PC-3 (cell line): ENCODE measurements around the gene MAPK13. TPM values are rescaled to one million over a fixed set of nuclear protein-coding genes. Genes with fewer than 3 reads are reported as not detected.

Experiments
- ATAC-seq: fragments of 200-7000 bp; cut with Tn5 transposase; 2 replicates; pipeline ENCODE4 v1.9.1; 2020; ENCODE audit warnings: mild to moderate bottlenecking, moderate library complexity
- BruUV-seq: library from RNA; stranded (reverse); fragments of 400-500 nt; replicated peaks from 2 replicates; lab custom pipeline; 2021; lab: Mats Ljungman, UMichigan
- CTCF ChIA-PET: fragments of 300-600 bp; sonication (Branson Sonifier 250); formaldehyde crosslinking; loops from one replicate; lab custom pipeline; 2022; ENCODE audit warnings: antibody characterized with exemption; lab: Charles Lee
- POLR2A ChIA-PET: fragments of 300-600 bp; sonication (Branson Sonifier 250); formaldehyde crosslinking; loops from one replicate; lab custom pipeline; 2022; ENCODE audit warnings: antibody characterized with exemption; ENCODE audit not compliant: unreplicated experiment; lab: Charles Lee
- DNase-seq: peaks from one replicate; pipeline ENCODE4 v3.0.0-alpha.2; 2015
- H2AFZ ChIP-seq: fragments of 300-600 bp; sonication (generic); 2 replicates; pipeline ENCODE4 v1.6.0; 2016; ENCODE audit warnings: antibody characterized with exemption, low read length
- H3F3A ChIP-seq: fragments of 300-600 bp; sonication (generic); one replicate; pipeline ENCODE4 v1.6.0; 2017; ENCODE audit warnings: antibody characterized with exemption, low read length, control low read depth, mild to moderate bottlenecking; ENCODE audit not compliant: unreplicated experiment
- H3K27ac ChIP-seq: fragments of 300-600 bp; sonication (generic); 2 replicates; pipeline ENCODE4 v1.5.1; 2016; ENCODE audit warnings: mild to moderate bottlenecking, low read length
- H3K27me3 ChIP-seq: fragments of 300-600 bp; sonication (generic); 2 replicates; pipeline ENCODE4 v1.6.1; 2016; ENCODE audit warnings: low read length, mixed read lengths
- H3K36me3 ChIP-seq: fragments of 300-600 bp; sonication (generic); 2 replicates; pipeline ENCODE4 v1.6.1; 2016; ENCODE audit warnings: low read depth, mixed run types, low read length, mixed read lengths
- H3K4me1 ChIP-seq: fragments of 300-600 bp; sonication (generic); 2 replicates; pipeline ENCODE4 v1.5.1; 2016; ENCODE audit warnings: low read length; ENCODE audit not compliant: insufficient read depth
- H3K4me2 ChIP-seq: fragments of 300-600 bp; sonication (generic); 2 replicates; pipeline ENCODE4 v1.6.0; 2016; ENCODE audit warnings: low read length
- H3K4me3 ChIP-seq: fragments of 300-600 bp; sonication (generic); 2 replicates; pipeline ENCODE4 v1.5.1; 2016; ENCODE audit warnings: mild to moderate bottlenecking, low read length, mixed read lengths
- H3K79me2 ChIP-seq: fragments of 300-600 bp; sonication (generic); 2 replicates; pipeline ENCODE4 v1.6.1; 2017; ENCODE audit warnings: low read length, mixed read lengths
- H3K9ac ChIP-seq: fragments of 300-600 bp; sonication (generic); 2 replicates; pipeline ENCODE4 v1.6.0; 2016; ENCODE audit warnings: mild to moderate bottlenecking, low read length
- H3K9me2 ChIP-seq: fragments of 300-600 bp; sonication (generic); replicated peaks from 2 replicates; pipeline ENCODE4 v1.6.1; 2016; ENCODE audit warnings: mixed run types, low read length, mixed read lengths
- H3K9me3 ChIP-seq: fragments of 300-600 bp; sonication (generic); 2 replicates; pipeline ENCODE4 v1.6.1; 2016; ENCODE audit warnings: low read length, mixed read lengths
- H4K20me1 ChIP-seq: fragments of 300-600 bp; sonication (generic); 2 replicates; pipeline ENCODE4 v1.6.1; 2016; ENCODE audit warnings: low read length, mixed read lengths
- CTCF ChIP-seq: fragments of 300-600 bp; sonication (generic); conservative IDR thresholded peaks from 2 replicates; pipeline ENCODE4 v1.5.1; 2017; ENCODE audit warnings: antibody characterized with exemption, low read depth, mild to moderate bottlenecking, low read length
- EZH2 ChIP-seq: fragments of 300-600 bp; sonication (generic); IDR thresholded peaks from one replicate; pipeline ENCODE4 v1.6.1; 2017; ENCODE audit warnings: antibody characterized with exemption, mild to moderate bottlenecking, low read length; ENCODE audit not compliant: unreplicated experiment
- EZH2phosphoT487 ChIP-seq: fragments of 300-600 bp; sonication (generic); IDR thresholded peaks from 2 replicates; pipeline ENCODE4 v1.6.1; 2018; ENCODE audit warnings: mild to moderate bottlenecking, antibody characterized with exemption, low read length, borderline replicate concordance
- intact Hi-C: fragments of 100-400 bp; cut with micrococcal nuclease; formaldehyde crosslinking; loops from 2 replicates; pipeline ENCODE4 v1.9.0; 2023
- total RNA-seq: library from RNA; depleted of rRNA; stranded (reverse); fragments of >200 nt; gene quantifications from 2 replicates; pipeline ENCODE4 v1.2.3, GENCODE V29; 2014

Gene MAPK13
- total RNA-seq, 1 experiment from 2014 or later: 41.4 TPM

GRCh38 chr6:36135053-36135731 is 4.9 kb downstream of the MAPK13 start:
- Histone ChIP-seq H3K36me3 (peaks cover 10% of the 10 kb centered on the region; the same call in 1 of the 2 replicates), H3K9me2 (no peaks in the 10 kb centered on the region), H3K4me2 (no peak overlapping the region), H3K27ac (no peak overlapping the region), H3K9me3 (no peaks in the 10 kb centered on the region), H2AFZ (no peak overlapping the region), H4K20me1 (no peaks in the 10 kb centered on the region), H3K4me3 (no peak overlapping the region), H3K9ac (no peak overlapping the region), H3F3A (no peaks in the 10 kb centered on the region), H3K4me1 (peaks cover 18% of the 10 kb centered on the region), H3K79me2 (peaks cover 24% of the 10 kb centered on the region), H3K27me3 (no peaks in the 10 kb centered on the region)
- ATAC-seq (no peak), DNase-seq (no peak)
- no peak for TF ChIP-seq EZH2
- no peak for TF ChIP-seq EZH2phosphoT487
- TF ChIP-seq CTCF: no peak
- POLR2A ChIA-PET: no interaction called here
- CTCF ChIA-PET: no interaction called here
- no TSS peak for BruUV-seq
- intact Hi-C loops: no loop called here

DNA sequence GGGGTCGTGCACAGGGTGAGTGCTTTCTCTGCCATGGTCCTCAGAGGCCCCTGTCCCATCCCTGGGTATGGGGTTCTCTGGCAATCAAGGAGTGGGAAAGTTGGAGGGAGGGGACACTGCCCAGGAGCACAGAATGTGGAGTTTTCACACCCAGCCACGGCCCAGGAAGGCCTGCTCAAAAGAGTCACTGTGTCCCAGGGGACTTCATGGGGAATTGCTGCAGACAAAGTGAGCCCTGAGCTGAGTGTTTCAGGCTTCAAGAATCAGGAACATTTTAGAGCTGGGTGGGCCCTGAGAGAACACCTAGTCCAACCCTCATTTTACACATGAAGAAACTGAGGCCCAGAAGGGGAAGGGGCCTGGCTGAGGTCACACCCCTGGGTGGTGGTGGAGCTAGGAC is 5.7 kb downstream of the MAPK13 start:
- Histone ChIP-seq H3K27ac (no peak overlapping the region), H3K4me1 (peaks cover 14% of the 10 kb centered on the region), H4K20me1 (no peaks in the 10 kb centered on the region), H3K36me3 (peaks cover 10% of the 10 kb centered on the region; the same call in 1 of the 2 replicates), H3K4me3 (no peak overlapping the region), H3K27me3 (no peaks in the 10 kb centered on the region), H3K79me2 (peaks cover 20% of the 10 kb centered on the region), H3K9me2 (no peaks in the 10 kb centered on the region), H3K9ac (no peak overlapping the region), H2AFZ (no peak overlapping the region), H3F3A (no peaks in the 10 kb centered on the region), H3K4me2 (no peak overlapping the region), H3K9me3 (no peaks in the 10 kb centered on the region)
- no peak for DNase-seq
- ChIA-PET CTCF (no interaction called here), POLR2A (no interaction called here)
- no peak for ATAC-seq
- no peak for TF ChIP-seq CTCF
- no peak for TF ChIP-seq EZH2
- no peak for TF ChIP-seq EZH2phosphoT487
- intact Hi-C loops: no loop called here
- BruUV-seq: no TSS peak

DNA sequence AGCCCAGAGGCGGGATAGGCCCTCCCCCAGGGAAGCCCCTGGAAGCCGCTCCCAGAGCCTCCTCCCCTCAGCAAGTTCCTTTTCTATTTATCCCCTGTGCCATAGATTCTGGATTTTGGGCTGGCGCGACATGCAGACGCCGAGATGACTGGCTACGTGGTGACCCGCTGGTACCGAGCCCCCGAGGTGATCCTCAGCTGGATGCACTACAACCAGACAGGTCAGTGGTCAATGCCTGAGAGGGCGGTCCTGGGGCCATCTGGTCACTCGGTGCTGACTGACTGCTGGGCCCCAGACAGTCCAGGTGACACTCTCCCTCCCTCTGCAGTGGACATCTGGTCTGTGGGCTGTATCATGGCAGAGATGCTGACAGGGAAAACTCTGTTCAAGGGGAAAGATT is 6.2 kb downstream of the MAPK13 start:
- Histone ChIP-seq H4K20me1 (no peaks in the 10 kb centered on the region), H3F3A (no peaks in the 10 kb centered on the region), H3K36me3 (peaks cover 10% of the 10 kb centered on the region; the same call in 1 of the 2 replicates), H3K4me2 (no peak overlapping the region), H3K4me1 (peaks cover 9% of the 10 kb centered on the region), H3K4me3 (no peak overlapping the region), H3K9me2 (no peaks in the 10 kb centered on the region), H2AFZ (no peak overlapping the region), H3K9ac (no peak overlapping the region), H3K9me3 (no peaks in the 10 kb centered on the region), H3K27me3 (no peaks in the 10 kb centered on the region), H3K79me2 (peaks cover 15% of the 10 kb centered on the region), H3K27ac (no peak overlapping the region)
- no TSS peak for BruUV-seq
- TF ChIP-seq EZH2: no peak
- TF ChIP-seq EZH2phosphoT487: no peak
- TF ChIP-seq CTCF: no peak
- intact Hi-C loops: no loop called here
- ATAC-seq: no peak
- POLR2A ChIA-PET: no interaction called here
- DNase-seq: no peak
- CTCF ChIA-PET: no interaction called here
